HepG2 (cell line): Measurements from ENCODE around the gene METTL23. TPM values are rescaled to one million over a fixed set of nuclear protein-coding genes. Genes with fewer than 3 reads are reported as not detected.

ENCODE experiments used
- ARID5B ChIP-seq: IDR thresholded peaks from 2 replicates; pipeline ENCODE4 v1.4.0; 2020; ENCODE audit warnings: mild to moderate bottlenecking, missing genetic modification reagents
- DPF2 ChIP-seq: sonication (generic); formaldehyde crosslinking; IDR thresholded peaks from 2 replicates; pipeline ENCODE4 v1.4.0; 2020; ENCODE audit warnings: mild to moderate bottlenecking, low read depth, missing genetic modification reagents, borderline replicate concordance
- ESRRA ChIP-seq: sonication (generic); formaldehyde crosslinking; IDR thresholded peaks from 2 replicates; pipeline ENCODE4 v1.5.1; 2020; ENCODE audit warnings: mild to moderate bottlenecking, low read depth, missing genetic modification reagents
- MAZ ChIP-seq, 2 experiments: sonication (generic) in 1 of 2; formaldehyde crosslinking in 1 of 2; IDR thresholded peaks; 2 replicates each; pipeline versions ENCODE4 v1.5.0 to v1.6.1; 2012 to 2020; ENCODE audit warnings: low read depth in 2 of 2, mild to moderate bottlenecking in 2 of 2, borderline replicate concordance in 1 of 2, improper control_type of control experiment in 1 of 2, low read length in 1 of 2, missing genetic modification reagents in 1 of 2, moderate library complexity in 1 of 2
- NR1H2 ChIP-seq: sonication (generic); formaldehyde crosslinking; IDR thresholded peaks from 2 replicates; pipeline ENCODE4 v1.8.1; 2022; ENCODE audit warnings: low read depth, missing genetic modification reagents, borderline replicate concordance
- TEAD3 ChIP-seq: optimal IDR thresholded peaks from 2 replicates; pipeline ENCODE3; 2016; ENCODE audit warnings: borderline replicate concordance
- ZFY ChIP-seq: sonication (generic); formaldehyde crosslinking; IDR thresholded peaks from 2 replicates; pipeline ENCODE4 v1.4.0; 2020; ENCODE audit warnings: missing genetic modification reagents
- ZNF232 ChIP-seq: sonication (generic); formaldehyde crosslinking; IDR thresholded peaks from 2 replicates; pipeline ENCODE4 v1.4.0; 2020; ENCODE audit warnings: missing genetic modification reagents, borderline replicate concordance
- ZNF260 ChIP-seq: sonication (generic); formaldehyde crosslinking; IDR thresholded peaks from 2 replicates; pipeline ENCODE4 v1.4.0; 2020; ENCODE audit warnings: missing genetic modification reagents, low read depth, mild to moderate bottlenecking, borderline replicate concordance
- ZNF570 ChIP-seq: sonication (generic); formaldehyde crosslinking; IDR thresholded peaks from 2 replicates; pipeline ENCODE4 v1.4.0; 2020; ENCODE audit warnings: mild to moderate bottlenecking, missing genetic modification reagents, borderline replicate concordance
- ZNF670 ChIP-seq: sonication (generic); formaldehyde crosslinking; IDR thresholded peaks from 2 replicates; pipeline ENCODE4 v1.8.0; 2022; ENCODE audit warnings: mild to moderate bottlenecking, missing genetic modification reagents, borderline replicate concordance
- ZNF775 ChIP-seq: sonication (generic); formaldehyde crosslinking; IDR thresholded peaks from 2 replicates; pipeline ENCODE4 v1.4.0; 2020; ENCODE audit warnings: missing genetic modification reagents, mild to moderate bottlenecking, moderate library complexity, borderline replicate concordance
- polyA plus RNA-seq, 8 experiments: library from polyadenylated mRNA; depleted of rRNA in 3 of 8; stranded (reverse) in 7 of 8; unstranded in 1 of 8; fragments of >200 nt; fragmentation: Illumina TruSeq in 4 of 8; extraction: Trizol in 4 of 8; gene quantifications; 2 replicates each; pipeline versions ENCODE4 v1.2.1 to v1.2.3, GENCODE V29; 2011 to 2016; ENCODE audit warnings: low read depth in 4 of 8, missing spikeins in 1 of 8, mixed read lengths in 1 of 8; ENCODE audit not compliant: insufficient read depth in 1 of 8
- total RNA-seq, 5 experiments: library from RNA; depleted of rRNA; stranded (reverse); fragments of >200 nt; fragmentation: Illumina TruSeq; extraction: Trizol; gene quantifications; 2 replicates each; pipeline ENCODE4 v1.2.3, GENCODE V29; 2016; ENCODE audit warnings: low read depth in 1 of 5
- TF ChIP-seq, protein P1 (sequence below), 2 experiments: sonication (generic) in 1 of 2; formaldehyde crosslinking in 1 of 2; IDR thresholded peaks; 2 replicates each; pipeline versions ENCODE4 v1.6.1 to v1.9.0; 2014 to 2022; ENCODE audit warnings: antibody characterized with exemption in 1 of 2, borderline replicate concordance in 1 of 2, inconsistent platforms in 1 of 2, low read depth in 1 of 2, missing genetic modification reagents in 1 of 2
- TF ChIP-seq, protein P2 (sequence below): sonication (generic); formaldehyde crosslinking; IDR thresholded peaks from 2 replicates; pipeline ENCODE4 v1.5.0; 2020; ENCODE audit warnings: missing genetic modification reagents, mild to moderate bottlenecking, borderline replicate concordance

Gene METTL23
- total and polyA plus RNA-seq, 2 of the 13 experiments (the other 11 are each of a cell fraction or from before 2014, with no cell fraction given): 39.9 to 104 TPM

DNA sequence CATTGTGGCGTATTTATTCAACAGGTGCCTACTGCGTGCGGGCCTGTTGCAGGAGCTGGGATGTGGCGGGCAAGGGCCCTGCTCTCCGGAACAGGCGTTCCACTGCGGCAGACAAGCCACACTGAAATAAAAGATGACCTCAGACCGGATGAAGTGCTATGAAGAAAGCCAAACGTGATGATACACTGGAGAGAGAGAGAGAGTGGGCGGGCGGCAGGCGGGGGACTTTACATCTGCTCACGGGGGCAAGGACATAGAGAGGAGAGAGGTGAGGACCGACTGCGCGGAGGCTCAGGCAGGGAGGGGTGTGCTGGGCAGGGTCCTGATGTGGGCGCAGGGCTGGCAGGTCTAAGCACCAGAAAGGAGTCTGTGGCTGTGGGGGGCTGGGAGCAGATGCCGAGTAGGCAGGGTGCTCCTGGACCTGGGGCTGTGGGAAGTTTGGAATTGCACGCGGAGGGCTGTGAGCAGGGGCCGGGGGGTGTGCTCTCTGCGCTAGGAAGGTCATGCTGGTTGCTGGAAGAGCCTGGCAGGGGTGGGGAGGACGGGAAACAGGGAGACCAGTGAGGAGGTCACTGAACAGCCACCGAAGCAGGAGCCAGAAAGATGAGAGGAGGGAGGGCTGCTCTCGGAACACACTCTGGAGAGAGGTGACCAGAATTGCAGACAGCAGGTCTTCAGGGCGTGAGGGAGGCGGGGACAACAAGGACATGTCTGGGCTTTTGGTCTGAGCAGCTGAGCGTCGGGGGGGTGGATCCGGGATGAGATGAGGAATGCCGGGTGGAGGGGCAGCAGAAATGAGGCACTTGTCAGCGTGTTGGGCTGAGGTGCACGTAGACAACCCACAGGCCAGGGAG lies 25.8 kb upstream of the METTL23 start (continued):
- TF ChIP-seq, protein P1, sequence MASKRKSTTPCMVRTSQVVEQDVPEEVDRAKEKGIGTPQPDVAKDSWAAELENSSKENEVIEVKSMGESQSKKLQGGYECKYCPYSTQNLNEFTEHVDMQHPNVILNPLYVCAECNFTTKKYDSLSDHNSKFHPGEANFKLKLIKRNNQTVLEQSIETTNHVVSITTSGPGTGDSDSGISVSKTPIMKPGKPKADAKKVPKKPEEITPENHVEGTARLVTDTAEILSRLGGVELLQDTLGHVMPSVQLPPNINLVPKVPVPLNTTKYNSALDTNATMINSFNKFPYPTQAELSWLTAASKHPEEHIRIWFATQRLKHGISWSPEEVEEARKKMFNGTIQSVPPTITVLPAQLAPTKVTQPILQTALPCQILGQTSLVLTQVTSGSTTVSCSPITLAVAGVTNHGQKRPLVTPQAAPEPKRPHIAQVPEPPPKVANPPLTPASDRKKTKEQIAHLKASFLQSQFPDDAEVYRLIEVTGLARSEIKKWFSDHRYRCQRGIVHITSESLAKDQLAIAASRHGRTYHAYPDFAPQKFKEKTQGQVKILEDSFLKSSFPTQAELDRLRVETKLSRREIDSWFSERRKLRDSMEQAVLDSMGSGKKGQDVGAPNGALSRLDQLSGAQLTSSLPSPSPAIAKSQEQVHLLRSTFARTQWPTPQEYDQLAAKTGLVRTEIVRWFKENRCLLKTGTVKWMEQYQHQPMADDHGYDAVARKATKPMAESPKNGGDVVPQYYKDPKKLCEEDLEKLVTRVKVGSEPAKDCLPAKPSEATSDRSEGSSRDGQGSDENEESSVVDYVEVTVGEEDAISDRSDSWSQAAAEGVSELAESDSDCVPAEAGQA (IDR thresholded peaks at IDR 0.05; ENCODE audit: low read depth): peak; percentile 58; the same call in 1 of the 2 replicates
- TF ChIP-seq, protein P1 (CRISPR knock-in tag; IDR thresholded peaks at IDR 0.05; ENCODE audit: borderline replicate concordance): no peak
- peak; percentile 91; the same call in 1 of the 2 replicates for TF ChIP-seq ZNF670
- TF ChIP-seq ARID5B (CRISPR knock-in tag): peak; percentile 77
- TF ChIP-seq ESRRA (CRISPR knock-in tag): peak; percentile 95
- TF ChIP-seq ZNF775 (CRISPR knock-in tag): peak; percentile 31; the same call in 1 of the 2 replicates
- TF ChIP-seq DPF2 (CRISPR knock-in tag): peak; percentile 83; the same call in 1 of the 2 replicates
- peak; percentile 63; the same call in 1 of the 2 replicates for TF ChIP-seq ZFY
- TF ChIP-seq ZNF232: peak; percentile 67; the same call in 1 of the 2 replicates
- no peak for TF ChIP-seq NR1H2 (CRISPR knock-in tag)
- TF ChIP-seq TEAD3: no peak
- TF ChIP-seq ZNF260 (CRISPR knock-in tag): no peak
- TF ChIP-seq MAZ (IDR thresholded peaks at IDR 0.05; ENCODE audit: borderline replicate concordance, low read depth, low read length): peak; percentile 76
- 0 out of 2 replicates have a peak, but pooled peaks have one; percentile 20 for TF ChIP-seq MAZ (CRISPR knock-in tag; IDR thresholded peaks at IDR 0.05; ENCODE audit: low read depth)
- TF ChIP-seq, protein P2, sequence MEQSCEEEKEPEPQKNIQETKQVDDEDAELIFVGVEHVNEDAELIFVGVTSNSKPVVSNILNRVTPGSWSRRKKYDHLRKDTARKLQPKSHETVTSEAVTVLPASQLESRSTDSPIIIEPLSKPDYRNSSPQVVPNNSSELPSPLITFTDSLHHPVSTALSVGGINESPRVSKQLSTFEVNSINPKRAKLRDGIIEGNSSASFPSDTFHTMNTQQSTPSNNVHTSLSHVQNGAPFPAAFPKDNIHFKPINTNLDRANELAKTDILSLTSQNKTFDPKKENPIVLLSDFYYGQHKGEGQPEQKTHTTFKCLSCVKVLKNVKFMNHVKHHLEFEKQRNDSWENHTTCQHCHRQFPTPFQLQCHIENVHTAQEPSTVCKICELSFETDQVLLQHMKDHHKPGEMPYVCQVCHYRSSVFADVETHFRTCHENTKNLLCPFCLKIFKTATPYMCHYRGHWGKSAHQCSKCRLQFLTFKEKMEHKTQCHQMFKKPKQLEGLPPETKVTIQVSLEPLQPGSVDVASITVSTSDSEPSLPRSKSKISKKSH (CRISPR knock-in tag): peak; percentile 15; the same call in 1 of the 2 replicates
- TF ChIP-seq ZNF570: 0 out of 2 replicates have a peak, but pooled peaks have one; percentile 28
